ENCODE results near the gene CABP4.
A peak's percentile ranks its signal among the peaks of the same experiment; 100 is the strongest.

CABP4 gene

DNA sequence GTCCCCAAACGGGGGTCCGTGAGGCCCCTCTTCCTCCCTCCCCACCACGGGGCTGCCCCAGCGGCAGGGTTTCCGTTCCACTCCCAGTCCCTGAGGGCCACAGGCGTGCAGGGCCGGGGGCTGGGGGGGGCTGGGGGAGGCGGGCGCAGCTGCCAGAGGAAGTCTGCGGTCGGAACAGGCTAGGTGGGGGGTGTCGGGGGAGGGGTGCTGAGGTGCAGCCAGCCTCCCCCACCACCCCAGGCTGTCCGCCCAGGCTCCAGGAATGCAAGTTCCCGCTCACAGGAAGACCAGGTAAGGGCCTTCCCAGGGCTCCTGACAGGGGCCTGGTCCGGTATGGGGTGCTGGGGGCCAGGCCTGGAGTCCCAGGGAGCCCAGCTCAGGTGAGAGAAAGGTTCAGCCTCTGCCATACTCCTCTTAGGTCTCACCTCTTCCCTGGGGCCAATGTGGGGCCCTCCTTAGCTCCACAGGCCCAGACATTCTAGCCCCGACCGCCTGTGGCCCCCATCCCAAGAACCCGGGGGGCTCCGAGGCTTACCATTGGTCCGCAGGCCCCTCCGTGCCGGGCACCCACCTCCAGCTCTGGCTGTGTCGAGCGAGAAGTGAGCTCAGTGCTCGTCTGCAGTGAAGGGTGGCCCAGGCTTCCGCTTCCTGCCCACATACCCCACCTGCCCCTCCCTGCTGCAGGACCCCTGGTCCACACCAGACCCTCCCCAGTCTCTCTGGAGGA lies 17.9 kb upstream of the CABP4 start, which contains the start of gene PTPRCAP:
Gene PTPRCAP (minus strand): TSS at position 601 of the 727 bp plus-strand sequence. CDS start 63 bp downstream, at position 538.
- DNase-seq = no peak
- TF ChIP-seq, protein P1, sequence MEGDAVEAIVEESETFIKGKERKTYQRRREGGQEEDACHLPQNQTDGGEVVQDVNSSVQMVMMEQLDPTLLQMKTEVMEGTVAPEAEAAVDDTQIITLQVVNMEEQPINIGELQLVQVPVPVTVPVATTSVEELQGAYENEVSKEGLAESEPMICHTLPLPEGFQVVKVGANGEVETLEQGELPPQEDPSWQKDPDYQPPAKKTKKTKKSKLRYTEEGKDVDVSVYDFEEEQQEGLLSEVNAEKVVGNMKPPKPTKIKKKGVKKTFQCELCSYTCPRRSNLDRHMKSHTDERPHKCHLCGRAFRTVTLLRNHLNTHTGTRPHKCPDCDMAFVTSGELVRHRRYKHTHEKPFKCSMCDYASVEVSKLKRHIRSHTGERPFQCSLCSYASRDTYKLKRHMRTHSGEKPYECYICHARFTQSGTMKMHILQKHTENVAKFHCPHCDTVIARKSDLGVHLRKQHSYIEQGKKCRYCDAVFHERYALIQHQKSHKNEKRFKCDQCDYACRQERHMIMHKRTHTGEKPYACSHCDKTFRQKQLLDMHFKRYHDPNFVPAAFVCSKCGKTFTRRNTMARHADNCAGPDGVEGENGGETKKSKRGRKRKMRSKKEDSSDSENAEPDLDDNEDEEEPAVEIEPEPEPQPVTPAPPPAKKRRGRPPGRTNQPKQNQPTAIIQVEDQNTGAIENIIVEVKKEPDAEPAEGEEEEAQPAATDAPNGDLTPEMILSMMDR (IDR thresholded peaks at IDR 0.05; ENCODE audit: low read depth, low read length, missing control alignments) = no peak
- in situ Hi-C loops (cut with HindIII; ENCODE audit: low pct_ligation_motif_present, low sequenced_read_pairs) = no loop called here
- Histone ChIP-seq H3K4me3 (ENCODE audit: low read depth, low read length) (no peak within 1 kb of the TSS), H3K36me3 (replicated peaks) (peaks cover 64% of the 10 kb centered on the region), H3K27ac (no peak within 1 kb of the TSS), H3K27me3 (replicated peaks) (no peaks in the 10 kb centered on the region)

DNA sequence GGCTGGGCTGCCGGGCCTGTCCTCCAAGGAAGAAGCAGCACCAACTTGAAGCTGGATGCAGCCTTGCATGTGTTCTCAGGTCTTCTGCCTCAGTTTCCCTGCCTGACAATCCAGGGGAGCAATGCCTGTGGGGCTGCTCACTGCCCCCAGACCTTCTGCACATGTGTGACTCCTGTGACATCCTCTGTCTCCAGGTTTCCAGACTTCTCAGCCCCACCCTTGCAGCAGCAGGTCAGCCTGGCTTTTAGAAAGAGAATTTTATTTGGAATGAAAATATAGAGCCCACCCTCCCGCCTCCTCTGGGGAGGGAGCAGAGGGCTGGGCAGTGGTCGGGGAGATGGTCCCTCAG lies 17.4 kb upstream of the CABP4 start:
- in situ Hi-C loops (cut with HindIII; ENCODE audit: low pct_ligation_motif_present, low sequenced_read_pairs) = no loop called here
- TF ChIP-seq, protein P1 (IDR thresholded peaks at IDR 0.05; ENCODE audit: low read depth, low read length, missing control alignments) = no peak
- Histone ChIP-seq H3K27me3 (replicated peaks) (no peaks in the 10 kb centered on the region), H3K27ac (no peak overlapping the region), H3K4me3 (ENCODE audit: low read depth, low read length) (no peak overlapping the region), H3K36me3 (replicated peaks) (peaks cover 63% of the 10 kb centered on the region)
- DNase-seq = no peak

DNA sequence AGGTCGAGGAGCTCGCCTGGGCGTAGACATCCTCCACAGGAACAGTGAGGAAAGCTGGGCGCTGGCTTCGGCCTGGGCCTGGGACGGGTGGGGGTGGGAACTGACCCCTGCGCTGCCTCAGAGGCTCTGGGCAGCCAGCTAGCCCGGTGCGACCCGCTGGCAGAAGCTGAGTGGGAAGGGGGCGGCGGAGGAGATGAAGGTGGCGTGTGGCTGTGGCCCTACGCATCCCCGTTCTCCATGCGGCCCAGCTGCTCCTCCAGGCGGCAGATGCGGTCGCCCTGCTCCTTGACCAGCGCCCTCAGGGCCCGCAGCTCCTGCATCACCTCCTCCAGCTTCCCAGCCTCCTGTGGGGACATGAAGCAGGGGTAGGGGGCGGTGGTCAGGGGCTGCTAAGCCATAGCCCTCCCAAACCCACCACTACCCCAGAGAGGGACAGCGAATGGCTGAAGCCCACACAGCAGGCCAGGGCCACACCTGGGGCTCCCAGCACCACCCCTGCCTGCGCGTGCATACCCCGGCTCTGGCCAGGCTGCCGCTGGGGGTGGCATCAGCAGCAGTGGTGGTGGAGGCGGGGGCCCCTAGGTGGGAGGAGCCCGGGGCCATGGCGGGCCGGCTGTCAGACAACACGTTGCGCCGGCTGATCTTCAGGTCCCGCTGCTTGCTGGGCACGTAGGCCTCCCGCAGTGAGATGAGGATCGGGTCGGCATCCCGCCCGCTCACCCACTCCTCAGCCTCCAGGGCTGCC lies 16.8 kb upstream of the CABP4 start:
- Histone ChIP-seq H3K36me3 (replicated peaks) (peaks cover 57% of the 10 kb centered on the region), H3K4me3 (ENCODE audit: low read depth, low read length) (no peak overlapping the region), H3K27me3 (replicated peaks) (no peaks in the 10 kb centered on the region), H3K27ac (no peak overlapping the region)
- in situ Hi-C loops (cut with HindIII; ENCODE audit: low pct_ligation_motif_present, low sequenced_read_pairs) = no loop called here
- DNase-seq = no peak
- TF ChIP-seq, protein P1 (IDR thresholded peaks at IDR 0.05; ENCODE audit: low read depth, low read length, missing control alignments) = no peak

DNA sequence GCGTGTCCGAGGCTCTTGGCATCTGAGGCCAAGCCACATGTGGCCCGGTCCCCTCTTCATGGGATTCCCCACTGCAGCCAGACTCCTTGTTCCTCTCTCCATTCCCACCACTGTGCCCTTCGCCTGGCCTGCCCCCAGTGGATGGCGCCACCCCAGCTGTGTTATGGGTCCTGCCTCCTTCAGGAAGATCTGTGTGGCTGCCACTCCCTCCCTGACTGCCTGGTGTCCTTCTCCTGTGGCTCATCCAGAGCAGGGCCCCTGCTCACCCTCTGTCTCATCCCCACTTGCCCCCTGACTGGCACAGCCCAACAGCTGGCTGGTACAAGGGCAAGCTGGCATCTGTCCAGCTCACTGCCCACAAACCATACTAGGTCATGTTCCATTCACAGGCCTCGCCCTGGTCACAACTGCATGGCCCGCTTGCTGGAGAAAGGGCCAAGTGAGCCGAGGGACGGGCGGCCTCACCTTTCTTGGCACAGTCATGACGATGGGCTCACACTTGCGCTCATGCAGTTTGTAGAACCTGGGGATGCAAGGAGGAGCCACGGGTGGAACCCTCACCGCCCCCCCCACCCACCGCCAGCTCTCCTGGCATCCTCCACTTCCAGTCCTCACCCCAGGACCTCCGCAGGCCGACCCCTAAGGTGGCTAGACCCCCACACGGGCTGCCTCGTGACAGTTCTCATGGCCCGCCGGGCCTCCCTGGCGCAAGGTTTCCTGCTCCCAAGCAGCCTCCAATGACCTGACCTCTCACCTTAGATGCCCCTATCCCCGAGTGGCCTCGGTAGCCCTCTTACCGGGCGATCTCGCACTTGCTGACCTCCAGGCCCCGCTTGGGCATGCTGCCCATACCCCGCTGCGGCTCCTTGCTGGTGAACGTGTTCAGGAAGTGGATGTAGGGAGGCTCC lies 15.6 kb upstream of the CABP4 start:
- H3K27me3 ChIP-seq (replicated peaks) = no peaks in the 10 kb centered on the region
- in situ Hi-C loops (cut with HindIII; ENCODE audit: low pct_ligation_motif_present, low sequenced_read_pairs) = no loop called here
- TF ChIP-seq, protein P1 (IDR thresholded peaks at IDR 0.05; ENCODE audit: low read depth, low read length, missing control alignments) = peak; percentile 47
- peaks cover 45% of the 10 kb centered on the region for H3K36me3 ChIP-seq (replicated peaks)
- DNase-seq = no peak
- H3K27ac ChIP-seq = no peak overlapping the region
- no peak overlapping the region for H3K4me3 ChIP-seq (ENCODE audit: low read depth, low read length)

DNA sequence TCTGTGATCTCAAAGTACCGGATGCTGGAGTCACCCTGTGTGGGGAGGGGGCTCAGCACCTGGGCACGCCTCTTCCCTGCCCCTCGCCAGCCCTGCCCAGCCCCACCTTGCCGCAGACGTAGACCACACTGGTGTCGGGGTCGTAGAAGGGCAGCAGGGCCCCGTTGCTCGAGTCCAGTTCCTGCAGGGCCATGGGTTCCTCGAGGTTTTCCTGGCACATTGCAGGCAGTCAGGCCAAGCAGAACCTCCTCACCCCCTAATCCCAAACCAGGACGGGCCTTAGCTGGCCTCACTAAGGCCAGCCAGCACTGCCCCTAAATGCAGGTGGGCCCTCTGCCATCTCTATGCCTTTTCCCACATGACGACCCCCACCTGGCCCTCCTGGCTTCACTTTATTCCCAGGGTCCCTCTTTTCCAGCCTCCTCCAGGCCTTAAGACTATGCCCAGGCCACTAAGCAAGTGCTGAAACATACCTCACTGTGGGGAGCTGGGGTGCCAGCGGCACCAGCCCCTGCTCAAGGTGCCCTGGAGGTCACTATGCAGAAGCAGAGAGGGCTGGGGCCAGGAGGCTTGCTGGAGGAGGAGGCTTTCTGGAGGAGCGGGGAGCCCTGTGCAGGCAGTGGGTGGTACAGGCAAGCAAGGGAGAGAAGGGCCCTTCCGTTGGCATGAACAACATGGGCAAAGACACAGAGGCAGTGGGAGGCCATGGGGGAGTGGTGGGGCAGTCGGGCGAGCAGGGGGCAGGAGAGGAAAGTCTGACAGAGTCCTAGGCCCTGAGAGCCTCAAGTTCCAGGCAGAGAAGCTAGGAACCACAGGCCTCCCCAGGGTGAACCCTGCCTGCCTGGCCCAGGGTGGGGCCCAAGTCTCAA lies 14.7 kb upstream of the CABP4 start:
- no peak for DNase-seq
- no peaks in the 10 kb centered on the region for H3K27me3 ChIP-seq (replicated peaks)
- in situ Hi-C loops (cut with HindIII; ENCODE audit: low pct_ligation_motif_present, low sequenced_read_pairs) = no loop called here
- peaks cover 41% of the 10 kb centered on the region for H3K36me3 ChIP-seq (replicated peaks)
- no peak overlapping the region for H3K4me3 ChIP-seq (ENCODE audit: low read depth, low read length)
- no peak overlapping the region for H3K27ac ChIP-seq
- TF ChIP-seq, protein P1 (IDR thresholded peaks at IDR 0.05; ENCODE audit: low read depth, low read length, missing control alignments) = no peak
